Gastrocnemius medialis (tissue), 4 donors: ENCODE data around the gene LRRC41.

Source experiments
- CTCF ChIP-seq, 5 experiments: fragments of 450-650 bp in 3 of 5; fragments of 200-600 bp in 2 of 5; sonication (generic) in 2 of 5; IDR thresholded peaks in 4 of 5; conservative IDR thresholded peaks in 1 of 5; 1 replicate in 4 of 5; 2 replicates in 1 of 5; pipeline ENCODE4 v1.5.1; 2016 to 2019; ENCODE audit warnings: antibody characterized with exemption in 5 of 5, mild to moderate bottlenecking in 3 of 5, moderate library complexity in 3 of 5
- POLR2A ChIP-seq, 2 donors: fragments of 450-650 bp; IDR thresholded peaks; one replicate each; pipeline ENCODE4 v1.6.1; 2017; ENCODE audit warnings: antibody characterized with exemption in 2 of 2, mild to moderate bottlenecking in 2 of 2, moderate library complexity in 2 of 2

GRCh38 chr1:46256523-46256922, 46.9 kb downstream of the LRRC41 start:
- TF ChIP-seq POLR2A (IDR thresholded peaks at IDR 0.05) (no peak), CTCF (IDR thresholded peaks at IDR 0.05 in 4 of 5, conservative IDR thresholded peaks at IDR 0.05 in 1 of 5) (no peak)
